Hematopoietic multipotent progenitor cell treated with erythropoietin and hydrocortisone succinate and interleukin-3 and kit ligand, for 6 days (in vitro differentiated cells): Measurements from ENCODE around the gene CACNA2D3.

Experiments used
- DNase-seq: peaks from one replicate; pipeline ENCODE4 v3.0.0-alpha.2; 2015

CACNA2D3 gene

GRCh38 chr3:54223063-54223462 lies 100.7 kb downstream of the CACNA2D3 start:
- DNase-seq = no peak

GRCh38 chr3:54225841-54226528 lies 103.6 kb downstream of the CACNA2D3 start:
- no peak for DNase-seq

- no peak for DNase-seq
Measured at GRCh38 chr3:54228806-54229205, 106.5 kb downstream of the CACNA2D3 start.

GRCh38 chr3:54232618-54233017 lies 110.3 kb downstream of the CACNA2D3 start:
- DNase-seq = no peak

- no peak for DNase-seq
Measured at GRCh38 chr3:54235998-54236397, 113.6 kb downstream of the CACNA2D3 start.

GRCh38 chr3:54237109-54237508 lies 114.8 kb downstream of the CACNA2D3 start:
- no peak for DNase-seq

- no peak for DNase-seq
Measured at GRCh38 chr3:54237788-54238502, 115.6 kb downstream of the CACNA2D3 start.

GRCh38 chr3:54240309-54240708 lies 118.0 kb downstream of the CACNA2D3 start:
- no peak for DNase-seq

- DNase-seq = no peak
Measured at GRCh38 chr3:54243056-54243931, 120.9 kb downstream of the CACNA2D3 start.

GRCh38 chr3:54243960-54244682 lies 121.8 kb downstream of the CACNA2D3 start:
- DNase-seq = no peak

- DNase-seq = no peak
Measured at GRCh38 chr3:54251705-54252104, 129.4 kb downstream of the CACNA2D3 start.

GRCh38 chr3:54257125-54257720 lies 134.9 kb downstream of the CACNA2D3 start:
- DNase-seq = no peak

- no peak for DNase-seq
Measured at GRCh38 chr3:54259636-54260035, 137.3 kb downstream of the CACNA2D3 start.

GRCh38 chr3:54261141-54261540 lies 138.8 kb downstream of the CACNA2D3 start:
- no peak for DNase-seq

- peak; percentile 52 for DNase-seq
Measured at GRCh38 chr3:54262541-54262940, 140.2 kb downstream of the CACNA2D3 start.

GRCh38 chr3:54262946-54263345 lies 140.6 kb downstream of the CACNA2D3 start:
- no peak for DNase-seq

GRCh38 chr3:54264050-54264449 lies 141.7 kb downstream of the CACNA2D3 start:
- DNase-seq = no peak

- DNase-seq = no peak
Measured at GRCh38 chr3:54270816-54271526, 148.6 kb downstream of the CACNA2D3 start.

- DNase-seq = no peak
Measured at GRCh38 chr3:54273791-54274190, 151.4 kb downstream of the CACNA2D3 start.

GRCh38 chr3:54274607-54275006 lies 152.3 kb downstream of the CACNA2D3 start:
- no peak for DNase-seq

GRCh38 chr3:54279005-54279583 lies 156.7 kb downstream of the CACNA2D3 start:
- DNase-seq = no peak
